Left ventricle myocardium inferior (tissue), 1 donor: ENCODE data around the gene ACSF3. TPM values are rescaled to one million over a fixed set of nuclear protein-coding genes. Genes with fewer than 3 reads are reported as not detected.

ENCODE experiments used
- DNase-seq: peaks from one replicate; pipeline ENCODE4 v3.0.0-alpha.2; 2020
- H3K27ac ChIP-seq: fragments of 200-600 bp; replicated peaks from 2 replicates; pipeline ENCODE4 v1.8.0; 2021
- H3K27me3 ChIP-seq: fragments of 200-600 bp; 2 replicates; pipeline ENCODE4 v1.8.0; 2021; ENCODE audit warnings: low read depth
- H3K36me3 ChIP-seq: fragments of 200-600 bp; 2 replicates; pipeline ENCODE4 v1.8.0; 2021
- H3K4me1 ChIP-seq: fragments of 200-600 bp; 2 replicates; pipeline ENCODE4 v1.8.0; 2021
- H3K4me3 ChIP-seq: fragments of 200-600 bp; 2 replicates; pipeline ENCODE4 v1.8.0; 2021; ENCODE audit warnings: mild to moderate bottlenecking, moderate library complexity
- H3K9me3 ChIP-seq: fragments of 200-600 bp; replicated peaks from 2 replicates; pipeline ENCODE4 v1.8.0; 2021
- CTCF ChIP-seq: fragments of 200-600 bp; IDR thresholded peaks from 2 replicates; pipeline ENCODE4 v1.8.0; 2021; ENCODE audit warnings: antibody characterized with exemption, mild to moderate bottlenecking, borderline replicate concordance
- intact Hi-C: fragments of 100-400 bp; cut with micrococcal nuclease; formaldehyde crosslinking; loops from one replicate; pipeline ENCODE4 v1.11.0; 2022
- total RNA-seq: library from RNA; stranded (reverse); fragmentation: NEBNext Ultra II Directional; extraction: Animal tissue kit (Norgen Biotek cat#: 25700); gene quantifications from one replicate; pipeline ENCODE4 v1.2.1, GENCODE V29; 2021
- donor health status: DM: no; HTN: yes; CAD: no; lungs with severe emphysema.

ACSF3 gene
- total RNA-seq, 1 donor from 2014 or later = 16.7 TPM

GRCh38 chr16:89084411-89084810 is 9.2 kb upstream of the ACSF3 start:
- Histone ChIP-seq H3K27me3 (peaks cover 49% of the 10 kb centered on the region), H3K4me3 (no peak overlapping the region), H3K9me3 (no peaks in the 10 kb centered on the region), H3K27ac (no peak overlapping the region), H3K4me1 (no peaks in the 10 kb centered on the region), H3K36me3 (no peaks in the 10 kb centered on the region)
- no peak for DNase-seq
- intact Hi-C loops = no loop called here
- no peak for TF ChIP-seq CTCF

GRCh38 chr16:89084814-89085612 is 8.6 kb upstream of the ACSF3 start:
- no peak for DNase-seq
- Histone ChIP-seq H3K4me1 (no peaks in the 10 kb centered on the region), H3K36me3 (no peaks in the 10 kb centered on the region), H3K4me3 (no peak overlapping the region), H3K27me3 (peaks cover 55% of the 10 kb centered on the region), H3K27ac (no peak overlapping the region), H3K9me3 (no peaks in the 10 kb centered on the region)
- intact Hi-C loops = no loop called here
- TF ChIP-seq CTCF = no peak

- intact Hi-C loops = no loop called here
- DNase-seq = no peak
- TF ChIP-seq CTCF = no peak
Measured at GRCh38 chr16:89085755-89086154, 7.9 kb upstream of the ACSF3 start.

GRCh38 chr16:89087922-89088497 is 5.6 kb upstream of the ACSF3 start:
- DNase-seq = no peak
- TF ChIP-seq CTCF = no peak
- Histone ChIP-seq H3K9me3 (no peaks in the 10 kb centered on the region), H3K27me3 (peaks cover 83% of the 10 kb centered on the region), H3K4me1 (peaks cover 2% of the 10 kb centered on the region), H3K36me3 (no peaks in the 10 kb centered on the region), H3K27ac (no peak overlapping the region), H3K4me3 (no peak overlapping the region)
- intact Hi-C loops = no loop called here

More at GRCh38 chr16:89085755-89086154, 7.9 kb upstream of the ACSF3 start:
- Histone ChIP-seq H3K9me3 (no peaks in the 10 kb centered on the region), H3K27me3 (peaks cover 62% of the 10 kb centered on the region), H3K4me3 (no peak overlapping the region), H3K27ac (no peak overlapping the region), H3K4me1 (no peaks in the 10 kb centered on the region), H3K36me3 (no peaks in the 10 kb centered on the region)

GRCh38 chr16:89089120-89089519 is 4.5 kb upstream of the ACSF3 start:
- intact Hi-C loops = no loop called here
- TF ChIP-seq CTCF = no peak
- Histone ChIP-seq H3K9me3 (no peaks in the 10 kb centered on the region), H3K4me3 (no peak overlapping the region), H3K36me3 (no peaks in the 10 kb centered on the region), H3K4me1 (peaks cover 9% of the 10 kb centered on the region), H3K27me3 (peaks cover 83% of the 10 kb centered on the region), H3K27ac (no peak overlapping the region)
- no peak for DNase-seq
